GM06990 (cell line): ENCODE measurements around the gene SHISAL2A.

Experiments
- DNase-seq: peaks from one replicate; pipeline ENCODE4 v3.0.0-alpha.2; 2011; ENCODE audit not compliant: insufficient read length; ENCODE audit errors: extremely low read depth
- H3K27me3 ChIP-seq: replicated peaks from 2 replicates; pipeline ENCODE4 v1.6.0; 2011; ENCODE audit warnings: low read length; ENCODE audit not compliant: control insufficient read depth, insufficient read depth
- H3K36me3 ChIP-seq: 2 replicates; pipeline ENCODE4 v1.5.1; 2011; ENCODE audit warnings: low read length; ENCODE audit not compliant: control insufficient read depth, insufficient read depth
- H3K4me3 ChIP-seq: replicated peaks from 2 replicates; pipeline ENCODE4 v1.5.1; 2011; ENCODE audit warnings: low read depth, mild to moderate bottlenecking, control low read depth, low read length
- TF ChIP-seq, protein P1 (sequence below): IDR thresholded peaks from 2 replicates; pipeline ENCODE4 v1.5.1; 2011; ENCODE audit warnings: low read length, control low read depth, mild to moderate bottlenecking, inconsistent platforms; ENCODE audit not compliant: insufficient read depth, poor library complexity, severe bottlenecking

The SHISAL2A gene

DNA sequence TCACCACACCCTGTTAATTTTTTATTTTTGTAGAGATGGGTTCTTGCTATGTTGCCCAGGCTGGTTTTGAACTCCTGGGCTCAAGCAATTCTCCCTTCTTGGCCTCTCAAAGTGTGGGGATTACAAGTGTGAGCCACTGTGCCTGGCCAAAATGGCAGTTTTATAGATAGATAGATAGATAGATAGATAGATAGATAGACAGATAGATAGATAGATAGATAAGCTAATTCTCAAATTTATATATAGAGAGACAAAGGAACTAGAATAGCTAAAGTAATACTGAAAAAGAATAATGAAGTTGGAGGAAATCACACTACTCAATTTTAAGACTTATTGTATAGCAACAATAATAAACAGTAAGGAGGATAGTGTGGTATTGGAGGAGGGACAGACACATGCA is 21.1 kb downstream of the SHISAL2A start:
- TF ChIP-seq, protein P1, sequence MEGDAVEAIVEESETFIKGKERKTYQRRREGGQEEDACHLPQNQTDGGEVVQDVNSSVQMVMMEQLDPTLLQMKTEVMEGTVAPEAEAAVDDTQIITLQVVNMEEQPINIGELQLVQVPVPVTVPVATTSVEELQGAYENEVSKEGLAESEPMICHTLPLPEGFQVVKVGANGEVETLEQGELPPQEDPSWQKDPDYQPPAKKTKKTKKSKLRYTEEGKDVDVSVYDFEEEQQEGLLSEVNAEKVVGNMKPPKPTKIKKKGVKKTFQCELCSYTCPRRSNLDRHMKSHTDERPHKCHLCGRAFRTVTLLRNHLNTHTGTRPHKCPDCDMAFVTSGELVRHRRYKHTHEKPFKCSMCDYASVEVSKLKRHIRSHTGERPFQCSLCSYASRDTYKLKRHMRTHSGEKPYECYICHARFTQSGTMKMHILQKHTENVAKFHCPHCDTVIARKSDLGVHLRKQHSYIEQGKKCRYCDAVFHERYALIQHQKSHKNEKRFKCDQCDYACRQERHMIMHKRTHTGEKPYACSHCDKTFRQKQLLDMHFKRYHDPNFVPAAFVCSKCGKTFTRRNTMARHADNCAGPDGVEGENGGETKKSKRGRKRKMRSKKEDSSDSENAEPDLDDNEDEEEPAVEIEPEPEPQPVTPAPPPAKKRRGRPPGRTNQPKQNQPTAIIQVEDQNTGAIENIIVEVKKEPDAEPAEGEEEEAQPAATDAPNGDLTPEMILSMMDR: no peak
- no peak for DNase-seq
- Histone ChIP-seq H3K27me3 (no peaks in the 10 kb centered on the region), H3K36me3 (no peaks in the 10 kb centered on the region), H3K4me3 (no peak overlapping the region)

DNA sequence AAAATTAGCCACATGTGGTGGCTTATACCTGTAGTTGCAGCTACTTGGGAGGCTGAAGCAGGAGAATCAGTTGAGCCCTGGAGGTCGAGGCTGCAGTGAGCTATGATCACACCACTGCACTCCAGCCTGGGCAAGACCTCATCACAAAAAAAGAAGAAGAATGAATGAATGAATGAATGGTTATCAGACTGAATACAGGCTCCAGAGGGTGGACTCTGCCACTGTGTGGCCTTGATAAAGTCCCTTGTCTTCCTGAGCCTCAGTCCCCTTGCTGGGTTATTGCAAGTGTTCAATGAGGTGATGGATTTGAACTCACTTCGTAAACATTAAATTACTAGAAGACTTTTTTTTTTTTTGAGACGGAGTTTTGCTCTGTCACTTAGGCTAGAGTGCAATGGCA is 24.7 kb downstream of the SHISAL2A start:
- Histone ChIP-seq H3K36me3 (no peaks in the 10 kb centered on the region), H3K27me3 (no peaks in the 10 kb centered on the region), H3K4me3 (no peak overlapping the region)
- no peak for DNase-seq
- TF ChIP-seq, protein P1: no peak

DNA sequence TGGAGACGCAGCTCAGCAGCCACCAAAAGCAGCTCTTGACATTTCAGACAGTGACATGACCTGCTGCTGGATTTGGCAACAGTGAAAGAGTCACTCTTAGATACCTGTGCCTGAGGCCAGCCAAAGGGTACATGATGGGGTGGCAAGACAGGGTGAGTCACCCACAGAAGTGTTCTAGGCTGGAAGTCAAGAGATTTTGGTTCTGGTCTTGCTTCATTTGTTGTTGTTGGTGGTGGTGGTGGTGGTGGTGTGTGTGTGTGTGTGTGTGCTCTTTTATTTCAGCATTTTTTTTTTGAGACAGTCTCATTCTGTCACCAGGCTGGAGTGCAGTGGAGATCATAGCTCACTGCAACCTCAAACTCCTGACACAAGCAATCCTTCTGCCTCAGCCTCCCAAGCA is 25.8 kb downstream of the SHISAL2A start:
- H3K27me3 ChIP-seq: no peaks in the 10 kb centered on the region
- no peaks in the 10 kb centered on the region for H3K36me3 ChIP-seq
- H3K4me3 ChIP-seq: no peak overlapping the region
- no peak for DNase-seq
- TF ChIP-seq, protein P1: no peak

DNA sequence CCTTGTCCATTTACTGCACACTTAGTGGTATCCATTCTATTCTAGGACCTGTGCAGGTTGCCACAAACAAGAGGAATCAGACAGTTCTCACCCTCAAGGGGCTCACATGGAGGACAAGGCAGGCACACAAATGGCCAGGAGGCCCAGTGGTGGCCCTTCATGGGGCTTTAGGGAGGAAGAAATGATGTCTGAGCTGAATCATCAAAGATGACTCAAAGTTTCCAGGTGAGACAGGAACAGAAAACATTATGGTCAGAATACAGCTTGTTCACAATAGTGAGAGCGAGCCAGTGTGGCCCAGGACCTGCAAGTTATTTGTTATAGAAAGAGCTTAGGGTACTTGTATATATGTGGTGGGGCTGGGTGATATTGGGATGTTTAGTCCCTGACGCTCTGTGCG is 26.4 kb downstream of the SHISAL2A start:
- TF ChIP-seq, protein P1: no peak
- H3K27me3 ChIP-seq: no peaks in the 10 kb centered on the region
- peak; percentile 22 for DNase-seq
- no peak overlapping the region for H3K4me3 ChIP-seq
- H3K36me3 ChIP-seq: no peaks in the 10 kb centered on the region

DNA sequence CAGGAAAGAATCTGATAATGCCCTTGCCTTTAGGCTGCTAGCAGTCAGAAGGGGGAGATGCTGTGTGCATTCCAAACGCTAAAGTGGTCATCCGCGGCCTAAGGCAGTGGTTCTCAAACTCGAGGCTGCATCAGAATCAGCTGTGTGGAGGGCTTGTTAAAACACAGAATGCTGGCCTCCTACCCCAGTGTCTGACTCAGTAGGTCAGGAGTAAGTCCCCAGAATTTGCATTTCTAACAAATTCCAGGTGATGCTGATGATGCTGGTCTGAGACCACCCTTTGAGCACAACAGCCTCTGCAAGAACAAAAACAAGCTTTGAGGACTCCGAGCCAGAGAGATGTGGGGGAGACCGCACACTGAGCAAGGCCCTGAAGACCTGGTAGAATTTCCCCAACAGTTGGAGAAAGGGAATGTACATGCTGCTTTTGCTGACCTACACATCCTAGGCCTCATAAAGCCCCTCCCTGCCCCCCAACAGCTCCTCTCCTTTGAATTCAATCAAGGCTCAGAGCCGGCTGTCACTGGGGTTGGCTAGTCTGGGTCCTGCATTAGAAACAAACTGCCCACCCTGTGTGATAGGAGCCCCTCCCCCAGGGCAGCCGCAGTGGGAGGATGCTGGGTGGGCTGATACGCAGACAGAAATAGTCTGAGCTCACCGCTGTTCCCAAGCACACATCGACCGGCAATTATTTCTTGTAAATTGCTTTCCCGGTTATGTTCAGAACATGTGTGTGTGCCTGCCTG is 27.1 kb downstream of the SHISAL2A start:
- TF ChIP-seq, protein P1: no peak
- H3K36me3 ChIP-seq: no peaks in the 10 kb centered on the region
- H3K27me3 ChIP-seq: no peaks in the 10 kb centered on the region
- no peak for DNase-seq
- no peak overlapping the region for H3K4me3 ChIP-seq

DNA sequence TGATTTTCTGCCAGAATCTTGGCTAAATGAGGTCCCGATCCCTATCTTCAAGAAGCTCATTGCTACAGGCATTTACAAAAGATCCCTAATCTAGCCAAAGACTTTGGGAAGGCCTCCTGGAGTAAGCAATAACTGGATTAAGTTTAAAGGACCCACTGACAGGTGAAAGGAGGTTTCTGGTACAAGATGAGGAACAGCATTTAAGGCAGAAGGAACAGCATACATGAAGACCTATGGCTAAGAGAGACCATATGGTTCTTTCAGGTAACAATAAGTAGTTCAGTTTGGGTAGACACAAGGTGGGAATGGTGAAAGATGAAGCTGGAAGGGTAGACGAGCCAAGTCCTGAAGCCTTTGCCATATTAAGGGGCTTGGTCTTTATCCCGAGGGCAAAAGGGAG is 27.8 kb downstream of the SHISAL2A start:
- Histone ChIP-seq H3K27me3 (no peaks in the 10 kb centered on the region), H3K4me3 (no peak overlapping the region)
- TF ChIP-seq, protein P1: no peak

More for the DNA sequence above, 27.8 kb downstream of the SHISAL2A start:
- H3K36me3 ChIP-seq: no peaks in the 10 kb centered on the region
- no peak for DNase-seq
